WI38 (cell line): ENCODE results near the gene FAM237A.

Experiments
- H3K4me3 ChIP-seq: 2 replicates; pipeline ENCODE4 v1.5.1; 2011; ENCODE audit warnings: low read depth, mild to moderate bottlenecking, control low read depth, low read length
- TF ChIP-seq, protein P1 (sequence below): IDR thresholded peaks from 2 replicates; pipeline ENCODE4 v1.5.1; 2012; ENCODE audit warnings: low read depth, mild to moderate bottlenecking, control low read depth, low read length

FAM237A gene

DNA sequence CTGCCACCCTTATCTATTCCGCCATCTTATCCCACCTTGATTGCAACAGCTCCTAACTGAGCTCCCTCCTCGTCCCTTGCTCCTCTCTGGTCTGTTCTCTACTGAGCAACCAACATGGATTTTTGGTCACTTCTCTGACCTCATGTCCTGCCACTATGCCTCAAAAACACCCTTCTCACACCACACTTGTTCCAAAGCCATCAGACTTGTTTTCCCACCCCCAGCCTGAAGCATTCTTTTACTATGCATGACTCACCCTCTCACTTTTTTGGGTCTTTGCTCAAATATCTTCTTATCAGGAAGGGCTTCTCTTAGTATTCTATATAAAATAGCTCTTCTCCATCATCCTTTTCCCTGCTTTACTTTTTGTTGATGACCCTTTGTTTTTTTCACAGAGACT lies 2.7 kb upstream of the FAM237A start:
- H3K4me3 ChIP-seq, result no peak overlapping the region
- TF ChIP-seq, protein P1, sequence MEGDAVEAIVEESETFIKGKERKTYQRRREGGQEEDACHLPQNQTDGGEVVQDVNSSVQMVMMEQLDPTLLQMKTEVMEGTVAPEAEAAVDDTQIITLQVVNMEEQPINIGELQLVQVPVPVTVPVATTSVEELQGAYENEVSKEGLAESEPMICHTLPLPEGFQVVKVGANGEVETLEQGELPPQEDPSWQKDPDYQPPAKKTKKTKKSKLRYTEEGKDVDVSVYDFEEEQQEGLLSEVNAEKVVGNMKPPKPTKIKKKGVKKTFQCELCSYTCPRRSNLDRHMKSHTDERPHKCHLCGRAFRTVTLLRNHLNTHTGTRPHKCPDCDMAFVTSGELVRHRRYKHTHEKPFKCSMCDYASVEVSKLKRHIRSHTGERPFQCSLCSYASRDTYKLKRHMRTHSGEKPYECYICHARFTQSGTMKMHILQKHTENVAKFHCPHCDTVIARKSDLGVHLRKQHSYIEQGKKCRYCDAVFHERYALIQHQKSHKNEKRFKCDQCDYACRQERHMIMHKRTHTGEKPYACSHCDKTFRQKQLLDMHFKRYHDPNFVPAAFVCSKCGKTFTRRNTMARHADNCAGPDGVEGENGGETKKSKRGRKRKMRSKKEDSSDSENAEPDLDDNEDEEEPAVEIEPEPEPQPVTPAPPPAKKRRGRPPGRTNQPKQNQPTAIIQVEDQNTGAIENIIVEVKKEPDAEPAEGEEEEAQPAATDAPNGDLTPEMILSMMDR, result no peak

DNA sequence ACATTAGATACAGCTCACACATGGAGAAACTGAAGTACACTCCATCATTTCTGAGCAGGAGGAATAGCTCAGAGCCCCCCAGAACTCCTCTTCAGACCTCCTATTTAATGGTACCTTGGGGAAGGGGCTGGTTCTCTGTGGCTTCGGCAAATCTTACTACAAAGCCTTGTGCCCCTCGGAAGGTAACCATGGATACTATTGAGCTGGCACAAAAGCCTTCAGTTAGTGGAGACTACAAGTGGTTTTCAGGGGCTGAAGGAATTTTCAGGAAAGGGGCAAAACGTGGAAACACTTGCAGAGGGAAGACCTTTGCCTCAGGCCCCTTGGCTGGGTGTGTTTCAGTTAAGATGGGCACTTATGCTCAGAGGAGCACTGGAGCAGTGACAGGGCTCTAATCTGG lies 1.1 kb upstream of the FAM237A start:
- TF ChIP-seq, protein P1, result no peak
- H3K4me3 ChIP-seq, result no peak overlapping the region

DNA sequence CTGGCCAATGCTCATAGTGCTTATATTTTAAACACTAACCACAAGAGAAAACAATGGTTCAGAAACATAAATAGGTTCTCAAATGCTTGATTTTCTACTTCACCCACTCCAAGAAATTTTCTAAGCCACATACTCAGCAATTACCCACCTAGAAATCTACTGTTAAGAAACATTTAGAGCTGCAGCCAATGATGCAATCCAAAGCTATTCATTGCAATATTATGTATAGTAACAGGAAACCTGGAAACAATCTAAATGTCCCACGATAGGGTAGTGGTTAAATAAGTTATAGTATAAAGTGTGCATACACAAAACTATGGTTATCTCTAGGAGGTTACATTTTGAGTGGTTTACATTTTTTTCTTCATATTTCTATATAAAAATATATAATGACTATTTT lies 5.7 kb downstream of the FAM237A start:
- TF ChIP-seq, protein P1, result no peak

DNA sequence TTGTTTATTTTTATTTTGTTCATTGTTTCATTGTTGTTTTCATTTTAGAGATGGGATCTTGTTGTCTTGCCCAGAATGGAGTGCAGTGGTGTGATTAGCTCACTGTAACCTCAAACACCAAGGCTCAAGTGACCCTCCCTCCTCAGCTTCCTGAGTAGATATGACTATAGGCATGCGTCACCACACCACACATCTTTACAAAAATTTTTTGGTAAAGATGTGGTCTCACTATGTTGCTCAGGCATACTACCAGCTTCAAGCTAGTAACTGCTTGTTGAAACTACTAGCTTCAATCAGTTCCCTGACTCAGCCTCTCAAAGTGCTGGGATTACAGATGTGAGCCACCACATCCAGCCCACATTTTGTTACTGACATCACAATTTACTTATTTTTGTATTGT lies 14.8 kb downstream of the FAM237A start:
- H3K4me3 ChIP-seq, result no peak overlapping the region
- TF ChIP-seq, protein P1, result no peak

More for the DNA sequence above, 5.7 kb downstream of the FAM237A start:
- no peak overlapping the region for H3K4me3 ChIP-seq

DNA sequence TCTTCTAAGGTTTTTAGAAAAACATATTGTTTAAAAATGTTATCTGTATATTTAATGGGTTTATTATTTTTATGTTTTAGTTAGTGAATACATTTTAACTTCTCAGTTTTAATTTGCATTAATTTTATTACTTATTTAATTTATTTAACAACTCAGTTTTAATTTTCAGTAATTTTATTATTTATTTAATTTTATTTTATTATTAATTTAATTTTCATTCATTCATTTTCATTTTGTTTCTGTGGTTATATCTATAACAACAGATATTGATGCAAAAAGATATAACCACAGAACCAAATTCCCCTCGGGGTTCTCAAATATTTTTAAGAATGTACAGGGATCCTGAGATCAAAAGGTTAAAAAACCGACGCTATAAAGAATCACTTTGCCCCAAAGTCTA lies 23.0 kb downstream of the FAM237A start:
- TF ChIP-seq, protein P1, result no peak
- H3K4me3 ChIP-seq, result no peak overlapping the region

DNA sequence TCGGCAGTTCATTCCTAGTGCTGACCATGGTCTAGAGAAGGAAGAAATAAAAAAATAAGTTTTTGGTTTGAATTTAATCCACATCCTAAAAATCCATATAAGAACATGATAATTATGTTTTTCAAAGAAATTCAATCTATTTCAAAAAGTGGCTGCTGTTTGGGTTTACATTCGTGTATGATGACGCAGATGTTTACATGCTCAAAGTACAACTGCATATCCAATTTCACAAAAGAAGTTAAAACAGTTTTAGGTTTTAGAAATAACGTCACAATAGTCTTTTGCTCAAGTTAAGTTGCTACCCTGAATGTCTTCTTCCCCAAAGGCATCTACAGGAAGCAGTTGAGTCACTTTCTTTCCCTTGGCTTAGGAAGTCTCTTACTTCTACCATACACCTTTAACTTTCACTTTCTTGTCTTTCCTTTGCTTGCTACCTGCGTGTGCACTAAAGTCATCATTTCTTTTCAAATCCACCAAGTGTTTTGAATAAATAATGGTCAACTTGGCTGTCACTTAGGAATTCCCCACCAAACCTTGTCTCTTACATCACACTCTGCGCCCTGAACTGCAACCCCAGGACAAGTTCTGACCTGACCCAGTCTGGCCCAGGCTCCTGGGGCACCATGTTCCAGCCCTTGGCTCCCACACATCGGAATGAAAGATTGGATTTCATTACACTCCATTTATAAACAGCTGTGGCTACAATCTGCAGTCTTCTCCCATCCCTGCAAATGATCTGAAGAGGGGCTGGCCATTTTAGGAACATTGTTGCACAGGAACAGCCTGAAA lies 28.4 kb downstream of the FAM237A start:
- H3K4me3 ChIP-seq, result no peak overlapping the region
- TF ChIP-seq, protein P1, result no peak

DNA sequence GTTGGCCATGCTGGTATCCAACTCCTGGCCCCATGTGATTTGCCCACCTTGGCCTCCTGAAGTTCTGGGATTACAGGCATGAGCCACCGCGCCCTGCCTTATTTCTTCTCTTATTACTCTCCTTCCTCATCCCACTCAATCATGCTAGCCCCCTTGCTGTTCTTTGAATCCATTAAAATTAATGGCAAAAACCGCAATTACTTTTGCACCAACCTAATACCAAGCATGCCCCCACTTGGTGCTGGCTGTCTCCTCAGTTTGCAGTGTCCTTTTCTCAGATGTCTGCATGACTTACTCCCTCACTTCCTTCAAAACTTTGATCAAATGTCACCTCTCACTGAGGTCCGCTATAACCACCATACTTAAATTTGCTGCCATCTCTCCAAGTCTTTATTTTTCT lies 41.3 kb downstream of the FAM237A start:
- TF ChIP-seq, protein P1, result no peak
- no peak overlapping the region for H3K4me3 ChIP-seq
